ENCODE data around the gene MAP3K5.

MAP3K5 gene

GRCh38 chr6:136742125-136742524 lies 50.2 kb downstream of the MAP3K5 start:
- DNase-seq = no peak

GRCh38 chr6:136740050-136740974 lies 52.0 kb downstream of the MAP3K5 start:
- DNase-seq = no peak

GRCh38 chr6:136739501-136739900 lies 52.8 kb downstream of the MAP3K5 start:
- no peak for DNase-seq

- DNase-seq = no peak
Measured at GRCh38 chr6:136739071-136739470, 53.2 kb downstream of the MAP3K5 start.

- DNase-seq = no peak
Measured at GRCh38 chr6:136738692-136739057, 53.6 kb downstream of the MAP3K5 start.

- DNase-seq = no peak
Measured at GRCh38 chr6:136737871-136738691, 54.2 kb downstream of the MAP3K5 start.

GRCh38 chr6:136737374-136737844 lies 54.9 kb downstream of the MAP3K5 start:
- DNase-seq = no peak

GRCh38 chr6:136736281-136736960 lies 55.9 kb downstream of the MAP3K5 start:
- DNase-seq = peak; percentile 82

- no peak for DNase-seq
Measured at GRCh38 chr6:136734977-136735376, 57.3 kb downstream of the MAP3K5 start.

- DNase-seq = no peak
Measured at GRCh38 chr6:136732889-136733288, 59.4 kb downstream of the MAP3K5 start.

GRCh38 chr6:136729832-136730231 lies 62.4 kb downstream of the MAP3K5 start:
- no peak for DNase-seq

- DNase-seq = no peak
Measured at GRCh38 chr6:136728976-136729515, 63.2 kb downstream of the MAP3K5 start.

- no peak for DNase-seq
Measured at GRCh38 chr6:136728033-136728939, 64.0 kb downstream of the MAP3K5 start.

- no peak for DNase-seq
Measured at GRCh38 chr6:136726837-136727557, 65.3 kb downstream of the MAP3K5 start.

GRCh38 chr6:136725124-136725523 lies 67.2 kb downstream of the MAP3K5 start:
- no peak for DNase-seq

- peak; percentile 33 for DNase-seq
Measured at GRCh38 chr6:136723780-136724179, 68.5 kb downstream of the MAP3K5 start.

GRCh38 chr6:136721467-136721866 lies 70.8 kb downstream of the MAP3K5 start:
- DNase-seq = no peak

- no peak for DNase-seq
Measured at GRCh38 chr6:136720045-136720770, 72.1 kb downstream of the MAP3K5 start.

GRCh38 chr6:136719280-136720044 lies 72.8 kb downstream of the MAP3K5 start:
- no peak for DNase-seq

GRCh38 chr6:136718476-136718875 lies 73.8 kb downstream of the MAP3K5 start:
- no peak for DNase-seq
